Hepatocyte (in vitro differentiated cells): ENCODE results near the gene KIAA1614. TPM values are rescaled to one million over a fixed set of nuclear protein-coding genes. Genes with fewer than 3 reads are reported as not detected.

Experiments
- DNase-seq: peaks from one replicate; pipeline ENCODE4 v3.0.0-alpha.2; 2016; ENCODE audit warnings: low spot score
- H2AFZ ChIP-seq: fragments of 200-600 bp; sonication (generic); 2 replicates; pipeline ENCODE4 v1.6.0; 2016; ENCODE audit warnings: antibody characterized with exemption, mild to moderate bottlenecking
- H3K27ac ChIP-seq: fragments of 200-600 bp; sonication (generic); 2 replicates; pipeline ENCODE4 v1.5.1; 2016; ENCODE audit warnings: mild to moderate bottlenecking
- H3K27me3 ChIP-seq: fragments of 200-600 bp; sonication (generic); 2 replicates; pipeline ENCODE4 v1.6.1; 2016
- H3K36me3 ChIP-seq: fragments of 200-600 bp; sonication (generic); replicated peaks from 2 replicates; pipeline ENCODE4 v1.5.1; 2016; ENCODE audit warnings: low read depth; ENCODE audit not compliant: insufficient read depth
- H3K4me1 ChIP-seq: fragments of 200-600 bp; sonication (generic); 2 replicates; pipeline ENCODE4 v1.5.1; 2016; ENCODE audit warnings: mild to moderate bottlenecking, moderate library complexity; ENCODE audit not compliant: insufficient read depth
- H3K4me2 ChIP-seq: fragments of 200-600 bp; sonication (generic); 2 replicates; pipeline ENCODE4 v1.6.0; 2016
- H3K4me3 ChIP-seq: fragments of 200-600 bp; sonication (generic); 2 replicates; pipeline ENCODE4 v1.5.1; 2016; ENCODE audit warnings: mild to moderate bottlenecking
- H3K79me2 ChIP-seq: fragments of 200-600 bp; sonication (generic); 2 replicates; pipeline ENCODE4 v1.6.0; 2017; ENCODE audit warnings: mild to moderate bottlenecking
- H3K9me2 ChIP-seq: fragments of 200-600 bp; sonication (generic); replicated peaks from 2 replicates; pipeline ENCODE4 v1.6.0; 2017; ENCODE audit warnings: mild to moderate bottlenecking; ENCODE audit not compliant: insufficient read depth
- H3K9me3 ChIP-seq: fragments of 200-600 bp; sonication (generic); 2 replicates; pipeline ENCODE4 v1.5.1; 2016; ENCODE audit warnings: low read depth, mild to moderate bottlenecking
- H4K20me1 ChIP-seq: fragments of 200-600 bp; sonication (generic); 2 replicates; pipeline ENCODE4 v1.6.0; 2016; ENCODE audit warnings: mild to moderate bottlenecking; ENCODE audit not compliant: insufficient read depth, poor library complexity, severe bottlenecking
- CTCF ChIP-seq: fragments of 200-600 bp; sonication (generic); IDR thresholded peaks from 2 replicates; pipeline ENCODE4 v1.5.1; 2016; ENCODE audit warnings: antibody characterized with exemption, mild to moderate bottlenecking; ENCODE audit not compliant: poor library complexity
- EZH2phosphoT487 ChIP-seq: fragments of 200-600 bp; sonication (generic); IDR thresholded peaks from one replicate; pipeline ENCODE4 v1.6.1; 2018; ENCODE audit warnings: antibody characterized with exemption, mild to moderate bottlenecking, low read depth, moderate library complexity; ENCODE audit not compliant: unreplicated experiment, severe bottlenecking
- WGBS: methylation state at CpG from one replicate; pipeline ENCODE4 v1.1.6; 2016; ENCODE audit warnings: low lambda C conversion rate; ENCODE audit errors: missing lambda C conversion rate; 5-methylcytosine and 5-hydroxymethylcytosine counted together
- polyA plus RNA-seq: library from polyadenylated mRNA; unstranded; fragments of >200 nt; fragmentation: Nextera tagmentation; extraction: Ambion mirVana; gene quantifications from 2 replicates; pipeline ENCODE4 v1.2.1, GENCODE V29; 2016
- total RNA-seq: library from RNA; depleted of rRNA; stranded (reverse); fragments of >200 nt; gene quantifications from 2 replicates; pipeline ENCODE4 v1.2.3, GENCODE V29; 2014

The KIAA1614 gene
- total and polyA plus RNA-seq, 2 experiments from 2014 or later, result 2.5 to 2.6 TPM

GRCh38 chr1:180994262-180994661, 81.6 kb downstream of the KIAA1614 start:
- WGBS, result 68% methylated on average over 3 of the region's 3 CpGs
- no peaks in the 10 kb centered on the region for H4K20me1 ChIP-seq
- no peaks in the 10 kb centered on the region for H3K79me2 ChIP-seq
- H2AFZ ChIP-seq, result no peak overlapping the region
- no peak for DNase-seq
- H3K9me3 ChIP-seq, result no peaks in the 10 kb centered on the region
- H3K4me2 ChIP-seq, result no peak overlapping the region
- H3K36me3 ChIP-seq, result no peaks in the 10 kb centered on the region
- no peaks in the 10 kb centered on the region for H3K4me1 ChIP-seq
- H3K27me3 ChIP-seq, result no peaks in the 10 kb centered on the region
- no peaks in the 10 kb centered on the region for H3K9me2 ChIP-seq
- no peak overlapping the region for H3K27ac ChIP-seq
- no peak for TF ChIP-seq EZH2phosphoT487
- no peak overlapping the region for H3K4me3 ChIP-seq

DNA sequence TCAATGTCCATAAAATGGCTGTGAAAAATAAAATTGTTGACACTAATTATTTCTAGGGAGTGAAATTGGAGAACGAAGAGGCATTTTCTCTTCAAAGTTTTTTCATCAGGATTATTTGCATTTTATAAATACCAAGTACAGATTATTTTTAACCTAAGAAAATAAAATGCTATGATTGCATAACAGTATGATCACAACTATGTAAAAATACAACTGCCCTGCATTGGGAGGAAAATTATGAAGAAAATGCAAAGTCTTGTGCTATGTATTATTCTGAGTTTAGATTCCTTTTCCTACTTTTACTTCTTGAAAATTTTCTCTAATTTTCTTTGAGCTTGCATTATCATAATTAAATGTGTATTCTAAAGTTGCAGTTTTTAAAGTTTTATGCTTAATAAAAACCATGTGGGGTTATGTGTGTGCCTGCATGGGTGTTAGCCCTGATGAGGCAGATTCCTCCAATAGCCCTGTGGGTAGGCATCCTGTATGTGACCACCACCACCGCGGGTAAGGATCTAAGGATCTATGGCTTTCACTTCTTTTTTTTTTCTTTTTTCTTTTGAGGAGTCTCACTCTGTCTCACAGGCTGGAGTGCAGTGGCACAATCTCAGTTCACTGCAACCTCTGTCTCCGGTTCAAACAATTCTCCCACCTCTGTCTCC, 85.3 kb downstream of the KIAA1614 start:
- no peaks in the 10 kb centered on the region for H3K27me3 ChIP-seq
- H3K9me3 ChIP-seq, result no peaks in the 10 kb centered on the region
- WGBS, result 94% methylated on average over 4 of the region's 4 CpGs
- no peaks in the 10 kb centered on the region for H3K36me3 ChIP-seq
- H3K4me2 ChIP-seq, result no peak overlapping the region
- TF ChIP-seq EZH2phosphoT487, result no peak
- TF ChIP-seq CTCF, result no peak
- no peak overlapping the region for H2AFZ ChIP-seq
- H3K4me1 ChIP-seq, result no peaks in the 10 kb centered on the region
- H3K9me2 ChIP-seq, result no peaks in the 10 kb centered on the region
- H4K20me1 ChIP-seq, result no peaks in the 10 kb centered on the region
- no peak for DNase-seq
- H3K27ac ChIP-seq, result no peak overlapping the region
- H3K79me2 ChIP-seq, result no peaks in the 10 kb centered on the region
- H3K4me3 ChIP-seq, result no peak overlapping the region

Other genes starting within 250 kb of the KIAA1614 start
- gene STX6, start 110.0 kb downstream of the KIAA1614 start, total RNA-seq, result 18.5 and 19.2 TPM in 2 replicates
- gene STX6, start 110.0 kb downstream of the KIAA1614 start, polyA plus RNA-seq, result 10.3 and 10.7 TPM in 2 replicates
- 7.8 and 8.9 TPM in 2 replicates for gene MR1, start 121.1 kb downstream of the KIAA1614 start, total RNA-seq
- gene MR1, start 121.1 kb downstream of the KIAA1614 start, polyA plus RNA-seq, result 8.8 and 10.6 TPM in 2 replicates
- 13.0 and 16.6 TPM in 2 replicates for gene IER5, start 175.8 kb downstream of the KIAA1614 start, total RNA-seq
- gene IER5, start 175.8 kb downstream of the KIAA1614 start, polyA plus RNA-seq, result 18.2 and 23.1 TPM in 2 replicates